CD14-positive monocyte (primary cell): ENCODE measurements around the gene KIR3DL1. TPM values are rescaled to one million over a fixed set of nuclear protein-coding genes. Genes with fewer than 3 reads are reported as not detected.

Source experiments
- DNase-seq, 3 donors: peaks; one replicate each; pipeline ENCODE4 v3.0.0-alpha.2; 2011 to 2022
- H2AFZ ChIP-seq: 2 replicates; pipeline ENCODE4 v1.6.0; 2012; ENCODE audit warnings: mild to moderate bottlenecking, low read depth, low read length, inconsistent platforms; ENCODE audit not compliant: insufficient read depth, poor library complexity, severe bottlenecking
- H3K27ac ChIP-seq, 2 donors: 1 replicate in 1 of 2; 2 replicates in 1 of 2; pipeline ENCODE4 v1.5.1; 2012 to 2013; ENCODE audit warnings: low read length in 2 of 2, control low read depth in 1 of 2, inconsistent platforms in 1 of 2, low read depth in 1 of 2, mild to moderate bottlenecking in 1 of 2
- H3K27me3 ChIP-seq, 2 donors: one replicate each; pipeline versions ENCODE4 v1.6.0 to v1.6.1; 2011 to 2013; ENCODE audit warnings: low read length in 2 of 2; ENCODE audit not compliant: control insufficient read depth in 2 of 2, insufficient read depth in 2 of 2
- H3K36me3 ChIP-seq, 2 donors: replicated peaks in 1 of 2; 1 replicate in 1 of 2; 2 replicates in 1 of 2; pipeline versions ENCODE4 v1.5.1 to v1.6.1; 2012 to 2013; ENCODE audit warnings: low read length in 2 of 2, control low read depth in 1 of 2, inconsistent platforms in 1 of 2, mild to moderate bottlenecking in 1 of 2; ENCODE audit not compliant: insufficient read depth in 2 of 2, control insufficient read depth in 1 of 2
- H3K4me1 ChIP-seq, 2 donors: 1 replicate in 1 of 2; 2 replicates in 1 of 2; pipeline versions ENCODE4 v1.5.1 to v1.6.1; 2012 to 2013; ENCODE audit warnings: low read length in 2 of 2, control low read depth in 1 of 2, inconsistent platforms in 1 of 2, mild to moderate bottlenecking in 1 of 2, moderate library complexity in 1 of 2; ENCODE audit not compliant: insufficient read depth in 2 of 2, control insufficient read depth in 1 of 2
- H3K4me2 ChIP-seq: replicated peaks from 2 replicates; pipeline ENCODE3; 2012; ENCODE audit warnings: low read length, moderate library complexity, mild to moderate bottlenecking; ENCODE audit not compliant: poor library complexity, severe bottlenecking; ENCODE audit errors: extremely low read depth
- H3K4me3 ChIP-seq, 3 experiments: fragments of 200-600 bp in 1 of 3; sonication (generic) in 1 of 3; replicated peaks in 1 of 3; 1 replicate in 2 of 3; 2 replicates in 1 of 3; pipeline ENCODE4 v1.5.1; 2011 to 2013; ENCODE audit warnings: low read length in 3 of 3, mild to moderate bottlenecking in 3 of 3, control low read depth in 2 of 3, low read depth in 2 of 3, inconsistent platforms in 1 of 3, moderate library complexity in 1 of 3
- H3K79me2 ChIP-seq: 2 replicates; pipeline ENCODE4 v1.6.0; 2012; ENCODE audit warnings: mild to moderate bottlenecking, control low read depth, inconsistent platforms, low read length, moderate library complexity; ENCODE audit not compliant: insufficient read depth
- H3K9ac ChIP-seq: 2 replicates; pipeline ENCODE4 v1.6.0; 2017; ENCODE audit warnings: low read length, mild to moderate bottlenecking; ENCODE audit not compliant: insufficient read depth, poor library complexity, severe bottlenecking
- H3K9me3 ChIP-seq, 2 donors: replicated peaks in 1 of 2; 1 replicate in 1 of 2; 2 replicates in 1 of 2; pipeline versions ENCODE4 v1.5.1 to v1.6.1; 2012 to 2013; ENCODE audit warnings: low read length in 2 of 2, control low read depth in 1 of 2; ENCODE audit not compliant: control insufficient read depth in 1 of 2, insufficient read depth in 1 of 2
- H4K20me1 ChIP-seq: 2 replicates; pipeline ENCODE4 v1.6.0; 2012; ENCODE audit warnings: mild to moderate bottlenecking, low read length, control low read depth, moderate library complexity; ENCODE audit not compliant: insufficient read depth
- H3K27ac Mint-ChIP-seq, 7 donors: one replicate each; pipeline ENCODE4 v1.8.0; 2020; ENCODE audit warnings: mild to moderate bottlenecking in 7 of 7, mixed read lengths in 7 of 7, moderate library complexity in 6 of 7, inconsistent platforms in 2 of 7
- H3K27me3 Mint-ChIP-seq, 3 donors: one replicate each; pipeline ENCODE4 v1.8.0; 2021 to 2022; ENCODE audit warnings: low read depth in 3 of 3, mild to moderate bottlenecking in 3 of 3, mixed read lengths in 3 of 3, moderate library complexity in 3 of 3, inconsistent platforms in 1 of 3
- H3K36me3 Mint-ChIP-seq, 2 donors: one replicate each; pipeline ENCODE4 v1.8.0; 2020; ENCODE audit warnings: mixed read lengths in 2 of 2, inconsistent platforms in 1 of 2, mild to moderate bottlenecking in 1 of 2
- H3K4me1 Mint-ChIP-seq: one replicate; pipeline ENCODE4 v1.8.0; 2020; ENCODE audit warnings: mild to moderate bottlenecking, mixed read lengths
- H3K4me3 Mint-ChIP-seq, 2 donors: one replicate each; pipeline ENCODE4 v1.8.0; 2020; ENCODE audit warnings: mild to moderate bottlenecking in 2 of 2, mixed read lengths in 2 of 2, moderate library complexity in 1 of 2
- H3K9me3 Mint-ChIP-seq, 7 donors: one replicate each; pipeline ENCODE4 v1.8.0; 2020 to 2022; ENCODE audit warnings: mixed read lengths in 7 of 7, mild to moderate bottlenecking in 6 of 7, moderate library complexity in 6 of 7, inconsistent platforms in 2 of 7
- WGBS: methylation state at CpG from one replicate; pipeline ENCODE4 v1.1.5; 2013; ENCODE audit warnings: missing lambda C conversion rate; ENCODE audit not compliant: insufficient coverage; 5-methylcytosine and 5-hydroxymethylcytosine counted together
- intact Hi-C, 2 donors: fragments of 100-400 bp; cut with micrococcal nuclease; formaldehyde crosslinking; loops; one replicate each; pipeline versions ENCODE4 v1.15.0 to v1.15.1; 2023
- polyA plus RNA-seq, 3 donors: library from polyadenylated mRNA; depleted of rRNA in 1 of 3; unstranded in 2 of 3; stranded (reverse) in 1 of 3; fragments of 300-500 nt in 2 of 3; fragments of >200 nt in 1 of 3; fragmentation: Illumina TruSeq in 2 of 3; gene quantifications; 1 replicate in 2 of 3; 2 replicates in 1 of 3; pipeline ENCODE4 v1.2.3, GENCODE V29; 2012 to 2021
- TF ChIP-seq, protein P1 (sequence below): fragments of 200-600 bp; IDR thresholded peaks from one replicate; pipeline ENCODE4 v1.8.0; 2022; ENCODE audit warnings: antibody characterized with exemption, mild to moderate bottlenecking

Gene KIR3DL1
- polyA plus RNA-seq, 3 donors = 0.15 TPM; not detected in 2

DNA sequence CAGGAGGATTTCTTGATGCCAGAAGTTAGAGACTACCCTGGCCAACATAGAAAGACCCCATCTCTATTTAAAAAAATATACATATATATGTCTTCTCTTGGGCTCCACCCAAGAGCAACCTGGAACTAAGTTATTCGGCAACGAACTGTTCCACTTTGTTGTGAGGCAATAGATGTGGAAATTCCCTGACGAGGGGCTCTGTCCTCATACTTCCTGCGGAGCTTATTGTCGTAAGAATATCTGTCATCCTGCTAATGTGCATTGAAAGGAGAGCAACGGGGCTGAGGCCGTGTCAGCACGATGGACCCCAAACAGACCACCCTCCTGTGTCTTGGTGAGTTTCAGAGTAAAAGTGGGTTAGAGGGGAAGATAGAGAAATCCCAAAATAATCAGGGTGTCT, 57.7 kb downstream of the KIR3DL1 start, which contains the start of gene FCAR:
FCAR (plus strand) TSS at position 246 of the 400 bp plus-strand sequence; CDS start at position 301, 55 bp downstream.
- Histone ChIP-seq H3K36me3 (peaks cover under 1 to 10% of the 10 kb centered on the region in 2 donors), H3K27me3 (no peaks in the 10 kb centered on the region), H3K4me1 (peaks cover 69 to 70% of the 10 kb centered on the region in 2 donors), H2AFZ (no peak within 1 kb of the TSS), H4K20me1 (peaks cover 35% of the 10 kb centered on the region), H3K79me2 (peaks cover 51% of the 10 kb centered on the region), H3K4me2 (peak within 1 kb of the TSS; percentile 75), H3K9me3 (no peaks in the 10 kb centered on the region), H3K4me3 (peak within 1 kb of the TSS; percentile 70 to 99 (median 77)), H3K9ac (peak within 1 kb of the TSS; percentile 95), H3K27ac (peak within 1 kb of the TSS; percentile 87 to 99)
- H3K36me3 Mint-ChIP-seq = peaks cover 28 to 44% of the 10 kb centered on the region in 2 donors
- peaks cover 0 to 5% (median 0%) of the 10 kb centered on the region in 7 donors for H3K9me3 Mint-ChIP-seq
- H3K4me1 Mint-ChIP-seq = peaks cover 65% of the 10 kb centered on the region
- WGBS = 0% methylated on average over 5 of the region's 8 CpGs
- TF ChIP-seq, protein P1, sequence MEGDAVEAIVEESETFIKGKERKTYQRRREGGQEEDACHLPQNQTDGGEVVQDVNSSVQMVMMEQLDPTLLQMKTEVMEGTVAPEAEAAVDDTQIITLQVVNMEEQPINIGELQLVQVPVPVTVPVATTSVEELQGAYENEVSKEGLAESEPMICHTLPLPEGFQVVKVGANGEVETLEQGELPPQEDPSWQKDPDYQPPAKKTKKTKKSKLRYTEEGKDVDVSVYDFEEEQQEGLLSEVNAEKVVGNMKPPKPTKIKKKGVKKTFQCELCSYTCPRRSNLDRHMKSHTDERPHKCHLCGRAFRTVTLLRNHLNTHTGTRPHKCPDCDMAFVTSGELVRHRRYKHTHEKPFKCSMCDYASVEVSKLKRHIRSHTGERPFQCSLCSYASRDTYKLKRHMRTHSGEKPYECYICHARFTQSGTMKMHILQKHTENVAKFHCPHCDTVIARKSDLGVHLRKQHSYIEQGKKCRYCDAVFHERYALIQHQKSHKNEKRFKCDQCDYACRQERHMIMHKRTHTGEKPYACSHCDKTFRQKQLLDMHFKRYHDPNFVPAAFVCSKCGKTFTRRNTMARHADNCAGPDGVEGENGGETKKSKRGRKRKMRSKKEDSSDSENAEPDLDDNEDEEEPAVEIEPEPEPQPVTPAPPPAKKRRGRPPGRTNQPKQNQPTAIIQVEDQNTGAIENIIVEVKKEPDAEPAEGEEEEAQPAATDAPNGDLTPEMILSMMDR = no peak
- H3K4me3 Mint-ChIP-seq = peak within 1 kb of the TSS; percentile 83 to 99
- intact Hi-C loops = loop anchor here in 1 of 2 donors (2.0 to 10.0 kb wide), 2 partner anchors 15 to 79 kb away; no protein-coding TSS in a partner anchor
- peak; percentile 92 to 99 (median 97) for DNase-seq
- H3K27ac Mint-ChIP-seq = peak within 1 kb of the TSS; percentile 97 to 100 (median 99)
- H3K27me3 Mint-ChIP-seq = peaks cover 0 to 10% (median 7%) of the 10 kb centered on the region in 3 donors

DNA sequence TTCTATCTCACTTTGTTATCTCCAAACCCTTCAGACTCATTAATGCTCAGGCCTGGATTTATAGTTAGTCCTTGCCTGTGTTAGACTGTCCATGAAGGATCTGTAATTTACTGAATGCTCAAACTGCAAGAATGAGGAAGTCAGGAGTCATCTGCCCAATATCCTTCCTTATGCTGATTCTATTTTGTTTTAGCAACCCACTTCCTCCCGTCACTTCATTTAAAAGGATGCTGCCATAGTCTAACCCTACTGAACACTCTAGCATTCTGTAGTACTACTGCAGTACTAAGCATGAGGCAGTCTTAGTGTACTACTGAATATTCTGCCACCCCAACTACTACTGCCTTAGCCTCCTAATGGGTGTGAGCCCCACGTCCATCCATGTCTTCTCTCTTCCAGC, 59.2 kb downstream of the KIR3DL1 start:
- peaks cover 50% of the 10 kb centered on the region for H4K20me1 ChIP-seq
- H3K4me2 ChIP-seq = peak overlapping the region; percentile 75
- H3K9ac ChIP-seq = peak overlapping the region; percentile 95
- H3K4me1 Mint-ChIP-seq = peaks cover 78% of the 10 kb centered on the region
- peaks cover 0 to 3% (median 0%) of the 10 kb centered on the region in 7 donors for H3K9me3 Mint-ChIP-seq
- peaks cover 66% of the 10 kb centered on the region for H3K79me2 ChIP-seq
- no peaks in the 10 kb centered on the region for H3K9me3 ChIP-seq
- H3K27me3 Mint-ChIP-seq = peaks cover 0 to 18% (median 6%) of the 10 kb centered on the region in 3 donors
- peak overlapping the region; percentile 97 to 100 (median 99) for H3K27ac Mint-ChIP-seq
- 0% methylated on average over 1 of the region's 2 CpGs for WGBS
- peak overlapping the region; percentile 70 to 99 (median 77) for H3K4me3 ChIP-seq
- intact Hi-C loops = loop anchor here in 1 of 2 donors (2.0 to 10.0 kb wide), 2 partner anchors 17 to 81 kb away; no protein-coding TSS in a partner anchor
- TF ChIP-seq, protein P1 = no peak
- no peaks in the 10 kb centered on the region for H3K27me3 ChIP-seq
- DNase-seq = peak; percentile 80 to 95 (median 86)
- H3K36me3 ChIP-seq = peaks cover 3 to 22% of the 10 kb centered on the region in 2 donors
- peaks cover 81 to 85% of the 10 kb centered on the region in 2 donors for H3K4me1 ChIP-seq
- peaks cover 42 to 59% of the 10 kb centered on the region in 2 donors for H3K36me3 Mint-ChIP-seq
- H3K4me3 Mint-ChIP-seq = peak overlapping the region; percentile 83 to 99
- peak overlapping the region; percentile 87 to 99 for H3K27ac ChIP-seq
- H2AFZ ChIP-seq = no peak overlapping the region
